GM21515 (cell line): ENCODE results near the gene RBBP7.

ENCODE experiments used
- ATAC-seq: cut with Tn5 transposase; IDR thresholded peaks from one replicate; pipeline ENCODE4 v1.9.1; 2021; ENCODE audit not compliant: unreplicated experiment

The RBBP7 gene

DNA sequence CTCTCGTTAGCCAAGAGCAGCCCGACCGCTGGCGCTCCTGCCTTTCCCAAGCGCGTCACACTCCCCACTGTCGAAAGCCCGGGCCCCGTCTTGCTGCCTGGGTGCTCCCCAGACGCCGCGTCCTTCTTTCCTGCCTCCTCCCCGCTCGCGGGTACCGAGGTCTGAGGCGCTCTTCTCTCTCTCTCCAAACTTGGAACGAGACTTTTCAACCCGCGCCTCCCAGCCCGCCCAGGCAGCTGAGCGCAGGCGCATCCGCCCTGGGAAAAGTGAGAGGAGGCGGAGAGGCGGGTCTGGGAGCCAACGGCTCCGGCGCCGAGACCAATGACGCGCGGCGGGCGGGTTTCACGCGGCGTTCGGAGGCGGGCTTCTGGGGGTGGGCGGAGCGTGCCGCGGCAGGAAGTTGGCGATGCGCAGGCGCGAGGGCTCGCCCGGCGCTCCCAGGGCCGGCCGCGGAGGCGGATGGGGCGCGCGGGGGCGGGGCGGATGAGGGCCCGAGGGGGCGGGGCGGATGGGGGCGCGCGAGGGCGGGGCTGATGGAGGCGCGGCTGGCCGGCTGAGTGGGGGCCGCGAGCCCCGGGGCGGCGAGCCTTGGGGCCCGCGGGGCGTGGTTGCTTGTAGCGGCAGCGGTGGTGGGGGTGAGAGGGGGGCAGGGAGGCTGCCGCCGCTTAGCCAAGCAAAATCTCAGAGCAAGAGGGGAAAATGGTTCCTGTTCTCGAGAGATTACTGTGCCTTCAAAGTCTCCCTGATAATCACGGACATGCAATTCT, at the start of gene RBBP7:
RBBP7 (minus strand) TSS at position 268 of the 767 bp plus-strand sequence. CDS start 309 bp downstream, outside the sequence.
- peak; percentile 79 for ATAC-seq

DNA sequence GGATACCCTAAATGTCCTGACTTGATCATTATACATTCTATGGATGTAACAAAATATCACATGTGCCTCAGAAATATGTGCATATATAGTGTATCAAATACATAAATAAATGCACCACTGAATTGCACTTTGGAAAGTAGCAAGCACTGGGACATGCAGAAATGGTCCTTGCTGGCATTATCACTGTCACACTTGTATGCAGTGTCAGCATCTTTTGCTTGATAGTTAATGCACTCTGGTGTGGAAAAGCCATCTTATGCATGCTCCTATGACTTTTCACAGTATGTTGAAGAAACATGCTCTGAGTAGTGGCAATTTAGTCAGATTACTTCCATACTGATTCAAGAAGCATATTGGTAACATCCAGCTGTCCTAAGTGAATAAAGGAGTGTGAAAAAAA, 48.8 kb upstream of the RBBP7 start:
- no peak for ATAC-seq

DNA sequence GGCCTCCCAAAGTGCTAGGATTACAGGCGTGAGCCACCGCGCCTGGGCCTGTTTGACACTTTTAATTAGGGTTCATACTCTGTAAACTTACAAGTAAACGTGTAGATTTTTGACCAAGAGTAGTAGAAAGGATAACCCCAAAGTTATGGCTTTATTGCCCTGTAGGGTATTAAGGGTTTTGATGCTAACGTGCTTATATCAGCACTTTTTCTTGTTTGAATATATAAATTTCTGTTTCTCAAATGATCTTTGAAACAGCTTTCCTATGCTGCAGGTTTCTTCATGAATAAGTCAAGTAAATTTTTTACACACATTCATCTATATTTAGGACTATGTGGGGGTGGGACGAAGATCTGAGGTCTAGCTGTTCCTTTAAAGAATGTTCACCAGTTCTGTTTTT, 47.0 kb upstream of the RBBP7 start:
- ATAC-seq, result no peak

DNA sequence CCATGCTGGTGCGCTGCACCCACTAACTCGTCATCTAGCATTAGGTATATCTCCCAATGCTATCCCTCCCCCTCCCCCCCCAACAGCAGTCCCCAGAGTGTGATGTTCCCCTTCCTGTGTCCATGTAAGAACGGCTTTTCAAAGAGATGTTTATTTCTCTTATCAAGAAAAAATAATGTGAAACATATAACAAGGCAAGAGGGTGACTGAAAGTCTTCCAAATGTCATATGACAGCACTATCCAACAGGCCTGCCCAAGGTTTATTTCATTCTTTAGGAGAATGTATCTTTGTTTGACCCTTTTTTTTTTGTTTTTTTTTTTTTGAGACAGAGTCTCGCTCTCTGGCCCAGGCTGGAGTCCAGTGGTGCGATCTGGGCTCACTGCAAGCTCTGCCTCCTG, 46.4 kb upstream of the RBBP7 start:
- no peak for ATAC-seq

DNA sequence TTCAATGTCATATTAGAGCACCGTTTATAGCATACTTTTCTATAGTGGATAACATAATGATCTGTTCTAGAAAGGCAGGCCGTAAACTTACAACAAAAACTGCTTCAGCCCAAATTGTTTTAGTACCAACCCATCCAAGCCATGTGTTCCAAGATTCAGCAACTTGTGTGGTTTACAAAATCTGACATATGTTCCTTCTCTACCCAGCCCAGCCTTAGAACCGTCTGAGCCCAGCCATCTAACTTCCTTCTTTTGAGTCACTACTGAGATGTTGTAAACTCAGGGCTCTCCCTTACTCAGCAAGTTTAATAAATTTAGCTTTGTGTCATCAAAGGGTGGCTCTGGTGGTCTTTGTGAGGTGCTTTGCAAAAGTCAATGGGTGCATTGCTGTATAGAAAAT, 43.9 kb upstream of the RBBP7 start:
- ATAC-seq, result no peak

DNA sequence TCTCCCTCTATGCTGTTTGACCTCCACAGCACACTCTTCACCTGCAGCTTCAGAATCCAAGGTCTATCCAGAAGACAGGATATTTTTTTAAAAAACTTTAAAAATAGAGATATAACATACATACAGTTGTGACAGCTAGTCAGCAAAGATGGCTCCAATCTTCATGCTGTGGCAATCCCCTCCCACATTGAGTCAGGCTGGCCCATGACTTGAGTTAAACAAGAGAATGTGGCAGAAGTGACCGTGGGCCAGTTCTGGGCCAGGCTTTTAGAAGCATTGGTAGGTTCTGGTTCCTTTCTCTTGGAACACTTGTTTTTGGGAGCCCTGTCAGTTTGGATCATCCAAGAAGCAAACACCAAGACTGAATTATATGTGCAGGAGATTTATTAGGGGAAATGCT, 40.2 kb upstream of the RBBP7 start:
- no peak for ATAC-seq

DNA sequence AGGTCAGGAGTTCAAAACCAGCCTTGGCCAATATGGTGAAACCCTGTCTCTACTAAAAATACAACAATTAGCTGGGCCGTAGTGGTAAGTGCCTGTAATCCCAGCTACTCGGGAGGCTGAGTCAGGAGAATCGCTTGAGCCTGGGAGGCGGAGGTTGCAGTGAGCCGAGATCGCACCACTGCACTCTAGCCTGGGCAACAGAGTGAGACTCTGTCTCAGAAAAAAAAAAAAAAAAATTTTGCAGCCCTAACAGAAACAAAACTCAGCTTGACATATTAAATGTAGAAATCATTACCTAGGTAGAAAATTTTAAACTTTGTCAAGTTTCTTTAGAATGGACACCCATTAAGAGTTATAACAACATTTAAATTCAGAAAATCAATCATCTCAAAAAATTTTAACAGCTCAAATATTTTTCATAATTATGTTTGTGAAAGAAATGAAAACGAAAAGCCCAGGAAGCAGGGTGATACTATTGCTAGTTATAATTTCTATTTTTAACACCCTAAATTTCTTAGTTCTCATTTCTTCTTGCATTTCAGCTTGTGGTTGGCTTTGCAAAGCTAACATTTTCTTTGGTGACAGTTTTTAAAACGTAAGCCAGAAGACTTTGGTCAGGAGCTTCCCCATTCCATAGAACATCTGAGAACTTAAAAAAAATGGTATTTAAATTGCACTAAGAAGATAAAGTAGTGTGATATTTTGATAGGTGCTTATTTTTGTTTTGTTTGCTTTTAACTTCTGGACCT, 33.3 kb upstream of the RBBP7 start:
- peak; percentile 85 for ATAC-seq

DNA sequence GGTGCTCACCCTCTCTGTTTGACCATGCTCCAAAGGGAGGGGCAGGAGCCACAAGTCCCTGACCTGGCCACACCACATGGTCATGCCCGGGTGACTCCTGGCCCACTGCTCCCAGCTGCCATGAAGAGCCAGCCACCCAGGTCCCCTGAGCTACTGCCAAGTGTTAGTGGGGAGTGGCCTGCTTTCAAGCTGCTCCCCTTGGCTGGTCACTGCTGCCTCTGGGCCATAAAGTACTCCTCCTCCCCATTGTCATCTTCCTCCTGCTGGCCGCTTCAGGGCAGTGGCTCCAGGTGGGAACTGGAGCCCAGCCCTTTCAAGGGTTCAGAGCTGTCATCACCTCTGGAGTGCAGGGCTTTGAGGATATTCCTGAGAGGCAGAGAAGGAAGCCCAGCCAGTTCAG, 27.3 kb upstream of the RBBP7 start:
- no peak for ATAC-seq

DNA sequence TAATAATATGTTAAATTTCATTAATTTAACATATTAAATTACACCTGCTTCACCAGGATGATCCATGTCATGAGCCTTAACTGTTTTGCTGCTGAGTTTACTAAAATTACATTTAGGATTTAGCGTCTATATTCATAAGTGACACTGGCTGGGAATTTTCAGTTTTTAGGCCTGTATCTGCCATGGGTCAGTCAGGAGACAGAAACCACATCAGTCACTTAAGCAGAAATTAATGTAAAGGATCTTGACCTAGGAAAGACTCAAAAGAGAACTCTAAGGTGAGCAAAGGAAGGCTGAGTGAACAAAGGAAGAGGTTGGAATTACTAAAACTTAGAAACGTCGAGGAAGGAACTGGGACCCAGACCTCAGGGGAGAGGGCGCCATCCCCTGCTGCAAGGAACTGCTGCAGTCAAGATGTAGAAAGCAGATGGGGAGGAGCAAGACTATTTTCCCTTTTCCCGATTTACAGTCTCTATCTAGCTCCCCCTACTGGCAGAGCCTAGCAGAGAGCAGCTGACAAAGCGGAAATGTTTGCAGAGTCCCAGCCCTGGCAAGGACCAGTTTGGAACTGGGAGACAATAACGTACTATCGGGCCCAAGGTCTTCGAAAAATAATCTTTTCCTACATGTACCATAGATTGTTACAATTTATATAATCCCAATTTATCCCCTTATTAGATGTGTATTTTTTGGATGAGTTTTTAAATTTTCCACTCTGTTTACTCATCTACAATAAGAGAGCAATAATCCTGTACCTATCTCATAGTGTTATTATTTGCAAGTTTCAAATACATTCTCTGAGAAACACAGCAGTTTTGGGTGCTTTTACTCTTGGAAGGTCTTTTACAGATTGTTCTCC, 22.6 kb upstream of the RBBP7 start:
- peak; percentile 82 for ATAC-seq

DNA sequence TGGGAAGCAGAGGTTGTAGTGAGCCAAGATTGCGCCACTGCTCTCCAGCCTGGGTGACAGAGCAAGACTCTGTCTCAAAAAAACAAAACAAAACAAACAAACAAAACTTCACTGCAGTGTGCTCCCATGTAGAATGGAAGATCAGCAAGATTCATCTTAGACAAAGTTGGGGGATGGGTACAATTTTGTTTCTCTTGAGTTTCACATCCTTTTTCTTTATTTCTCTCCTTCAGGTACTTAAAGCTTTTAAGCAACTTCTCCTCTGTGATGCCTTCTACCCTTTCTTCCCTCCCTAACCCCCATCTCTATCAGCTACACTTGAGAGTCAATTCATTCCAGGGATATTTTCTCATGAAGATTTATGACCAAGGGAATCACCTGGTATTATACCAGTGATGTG, 15.5 kb upstream of the RBBP7 start:
- ATAC-seq, result no peak

DNA sequence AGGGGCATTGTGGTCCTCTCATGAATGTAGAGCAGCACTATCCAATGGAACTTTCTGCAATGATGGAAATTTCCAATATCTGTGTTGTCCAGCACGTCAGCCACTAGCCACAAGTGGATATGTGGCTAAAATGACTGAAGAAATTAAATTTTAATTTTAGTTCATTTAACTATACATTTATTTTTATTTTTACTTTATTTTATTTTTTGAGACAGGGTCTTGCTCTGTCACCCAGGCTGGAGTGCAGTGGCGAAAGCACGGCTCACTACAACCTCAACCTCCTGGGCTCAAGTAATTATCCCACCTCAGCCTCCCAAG, 13.3 kb upstream of the RBBP7 start:
- ATAC-seq, result no peak

DNA sequence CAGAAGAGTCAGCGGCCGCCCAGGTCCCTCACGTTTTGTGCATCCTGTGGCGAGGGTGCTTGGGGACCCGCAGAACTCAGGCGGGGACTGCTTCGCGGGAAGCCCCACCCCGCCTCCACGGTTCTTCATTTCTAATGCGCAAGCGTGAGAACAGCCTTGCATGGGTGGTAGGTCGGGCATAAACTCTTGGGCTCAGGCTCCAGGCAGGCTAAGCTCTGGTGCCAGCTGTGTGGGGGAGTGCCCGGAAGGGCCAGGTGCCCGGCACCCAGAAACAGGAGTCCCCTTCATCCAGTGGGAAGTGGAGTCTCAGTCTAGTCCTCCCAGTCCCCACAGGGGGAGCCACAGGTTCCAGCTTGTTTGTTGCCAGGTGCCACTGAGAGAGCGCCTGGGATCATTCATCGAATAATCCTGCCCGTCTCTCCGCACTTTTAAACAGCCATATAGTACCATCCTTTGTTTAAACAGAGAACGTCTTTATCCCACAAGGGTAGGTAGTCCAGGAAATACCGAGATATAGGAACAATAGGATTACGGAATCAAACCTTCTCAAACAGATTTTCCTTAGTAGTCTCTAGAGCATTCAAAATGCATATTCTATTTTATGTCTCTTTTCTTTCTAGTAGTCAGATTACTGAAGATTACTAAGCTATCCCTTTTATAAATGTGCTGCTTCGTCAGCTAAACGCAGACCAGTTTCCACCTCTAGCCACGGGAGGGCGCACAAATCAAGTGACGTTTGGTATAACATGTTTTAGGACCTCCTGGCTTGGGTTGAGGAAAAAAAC, 12.7 kb upstream of the RBBP7 start:
- peak; percentile 61 for ATAC-seq

DNA sequence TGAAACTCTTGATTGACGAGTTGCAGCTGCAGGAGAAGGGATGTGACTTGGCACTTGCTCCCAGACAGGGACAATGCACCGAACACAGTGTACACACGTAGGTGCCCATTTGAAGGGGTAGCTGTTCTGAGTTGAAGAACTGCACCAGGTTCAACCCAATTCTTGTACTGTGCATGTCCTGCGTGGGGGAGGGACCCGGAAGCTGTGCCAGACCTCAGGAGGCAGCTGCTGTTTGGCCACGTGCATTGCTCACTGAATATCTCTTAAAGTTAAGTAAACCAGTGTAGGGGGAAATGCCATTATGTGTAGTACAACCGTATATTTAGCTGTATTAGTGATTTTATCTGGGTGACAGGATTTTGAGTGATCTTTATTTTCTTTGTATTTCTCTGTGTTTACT, 12.0 kb upstream of the RBBP7 start:
- peak; percentile 60 for ATAC-seq

DNA sequence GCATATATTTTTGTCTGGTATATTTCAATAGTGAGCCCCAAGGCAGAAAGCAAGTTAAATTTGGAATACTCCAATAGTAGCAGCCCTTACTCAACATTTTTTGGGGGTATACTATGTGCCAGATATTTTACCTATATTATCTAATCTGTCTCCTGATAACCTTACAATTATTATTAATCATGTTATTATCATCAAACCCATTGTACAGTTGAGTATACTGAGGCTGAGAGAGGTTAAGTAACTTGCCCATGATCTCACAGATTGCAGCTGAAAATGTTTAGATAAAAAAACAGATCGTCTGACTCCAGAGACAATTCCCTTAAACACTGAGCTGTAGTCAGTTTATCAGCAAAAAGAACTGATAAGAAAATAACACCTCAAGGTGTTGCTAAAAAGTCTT, 6.5 kb upstream of the RBBP7 start:
- no peak for ATAC-seq

DNA sequence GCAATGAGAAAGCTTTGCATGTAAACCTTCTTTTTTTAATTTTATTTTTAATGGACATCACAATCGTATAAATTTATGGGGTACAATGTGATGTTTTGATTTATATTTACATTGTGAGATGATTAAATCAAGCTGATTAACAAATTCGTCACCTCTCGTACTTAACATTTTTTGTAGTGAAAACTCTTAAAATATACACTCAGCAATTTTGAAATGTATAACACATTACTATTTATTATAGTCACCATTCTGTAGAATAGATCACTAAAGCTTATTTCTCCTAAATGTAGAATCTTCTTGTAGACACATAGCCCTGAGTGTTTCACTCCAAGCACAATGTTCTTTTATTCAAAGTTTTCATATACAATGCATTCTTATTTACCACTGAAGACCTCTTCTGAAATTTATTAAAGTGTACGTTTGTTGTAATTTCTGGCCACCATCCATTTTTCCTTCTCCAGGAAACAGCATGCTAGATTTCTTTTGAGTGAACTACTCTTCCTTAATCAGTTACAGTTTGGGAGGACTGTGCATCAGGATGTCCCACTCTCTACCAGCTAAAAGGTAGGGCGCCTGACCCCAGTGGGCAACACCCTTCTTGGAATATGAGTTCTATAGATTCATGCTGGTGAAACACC, 4.4 kb upstream of the RBBP7 start:
- no peak for ATAC-seq

DNA sequence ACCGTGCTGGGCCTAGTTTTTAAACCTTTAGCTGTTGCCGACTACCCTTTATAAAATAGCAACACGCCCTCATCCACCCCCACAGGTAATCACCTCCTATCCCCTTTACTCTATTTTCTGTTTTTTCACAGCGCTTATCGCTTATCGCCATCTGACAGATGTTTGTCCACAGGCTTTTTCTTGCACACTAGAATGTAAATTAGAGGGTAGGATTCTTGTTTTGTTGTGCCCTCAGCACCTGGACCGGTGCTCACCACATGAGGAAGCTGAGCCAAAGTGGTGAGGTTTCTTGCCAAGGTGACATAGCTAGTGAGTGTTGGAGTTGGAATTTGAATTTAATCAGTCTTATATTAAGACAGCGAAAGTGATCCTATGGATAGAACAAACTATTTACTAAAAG, 2.9 kb upstream of the RBBP7 start:
- ATAC-seq, result no peak

DNA sequence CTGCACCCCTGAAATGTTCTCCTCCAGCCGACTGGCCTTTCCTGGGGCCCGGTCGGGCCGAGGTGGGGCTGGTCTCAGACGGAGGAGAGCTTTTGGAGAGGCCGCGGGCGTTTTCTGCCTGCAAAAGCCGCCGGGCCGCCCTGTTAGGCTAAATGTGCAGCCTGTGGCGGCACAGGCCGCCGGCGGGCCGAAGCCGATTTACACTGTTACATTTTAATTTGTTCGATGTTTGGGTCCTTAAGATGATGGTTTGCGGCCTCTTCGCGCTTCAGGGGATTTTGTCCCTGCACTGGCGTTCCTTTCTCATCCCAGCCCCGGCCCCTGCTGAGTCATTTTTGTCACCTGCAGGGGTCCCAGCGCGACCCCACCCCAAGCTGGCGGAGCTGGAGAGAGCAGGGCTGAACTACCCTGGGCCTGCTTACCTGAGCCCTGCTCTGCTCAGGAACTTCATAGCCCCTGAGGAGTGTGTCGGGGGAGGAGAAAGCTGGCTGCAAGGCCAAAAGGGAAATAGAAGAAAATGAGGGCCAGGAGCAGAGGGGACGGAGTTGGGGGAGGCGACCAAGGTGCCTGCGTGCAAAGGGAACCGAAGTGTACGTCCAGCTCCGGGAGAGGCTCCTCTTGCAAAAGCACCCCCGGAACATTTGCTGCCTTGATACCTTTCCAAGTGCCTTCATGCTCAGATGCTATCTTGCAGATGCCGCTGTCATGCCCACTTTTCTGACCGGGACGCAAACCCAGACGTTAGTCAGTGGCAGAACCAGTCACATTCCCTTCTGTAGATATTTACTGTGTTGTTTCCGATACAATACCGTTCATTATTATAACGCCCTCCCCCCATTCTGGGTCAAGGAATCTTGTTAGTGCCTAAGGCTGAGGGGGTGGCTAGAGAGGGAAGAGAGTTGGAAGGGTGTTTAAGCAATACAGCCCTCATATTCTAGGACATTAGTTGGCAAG, 977 bp upstream of the RBBP7 start:
- ATAC-seq, result no peak

DNA sequence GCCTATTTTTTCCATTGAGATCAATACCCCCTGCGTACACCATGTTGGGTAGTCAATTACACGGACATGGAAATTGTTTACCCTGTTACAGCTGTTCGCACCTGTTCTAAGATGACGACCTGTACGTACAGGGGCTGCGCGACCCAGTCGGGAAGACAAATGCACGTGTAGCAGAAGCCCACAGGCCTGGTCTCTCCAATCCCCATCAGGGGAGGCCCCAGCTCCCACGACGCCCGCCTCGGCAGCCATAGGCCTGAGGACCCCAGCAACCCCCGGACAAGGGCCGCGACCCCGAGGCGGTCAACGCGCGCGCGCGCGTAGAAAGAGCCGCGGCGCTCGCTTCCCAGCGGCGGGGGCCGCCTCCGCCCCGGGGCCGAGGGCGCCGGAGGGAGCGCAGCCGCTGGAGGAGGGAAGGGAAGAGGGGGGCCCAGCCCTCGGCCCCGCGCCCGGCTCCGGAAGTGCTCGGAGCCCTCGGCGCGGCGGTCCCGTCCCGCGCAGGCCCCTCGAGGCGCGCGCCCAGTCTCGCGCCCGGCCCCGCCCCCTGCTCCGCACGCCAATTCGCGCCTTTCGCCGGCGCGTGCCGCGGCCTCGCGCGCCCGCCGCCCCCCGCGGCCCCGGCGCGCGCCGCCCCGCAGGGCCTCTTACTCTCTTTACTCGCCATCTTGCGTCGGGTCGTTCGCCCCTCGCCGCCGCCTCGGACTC, 618 bp downstream of the RBBP7 start:
- peak; percentile 57 for ATAC-seq

DNA sequence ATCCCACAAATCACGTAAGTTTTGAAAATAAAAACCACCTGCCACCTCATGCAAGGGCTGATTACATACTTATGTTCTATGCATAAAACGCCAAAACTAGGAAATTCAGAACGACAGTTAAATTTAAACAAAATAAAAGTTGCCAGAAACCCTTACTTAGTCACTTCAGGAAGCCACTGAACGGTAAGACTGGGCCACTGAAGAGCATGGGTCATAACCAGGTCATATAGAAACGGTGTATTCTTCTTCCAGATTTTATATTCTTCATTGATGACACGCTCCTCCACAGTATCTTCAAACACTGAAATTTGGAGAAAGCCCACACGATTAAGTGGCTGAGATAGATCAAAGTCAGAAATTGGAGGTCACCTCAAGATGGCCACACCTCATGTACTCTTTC, 1.2 kb downstream of the RBBP7 start:
- no peak for ATAC-seq
